HTERT RPE-1 (cell line): Measurements from ENCODE around the gene WDR38.

Experiments used
- in situ Hi-C: fragments of 300-500 bp; cut with MboI; formaldehyde crosslinking; loops from 4 replicates; pipeline ENCODE4 v1.14.3; 2020; ENCODE audit warnings: low sequenced_read_pairs

WDR38 gene

DNA sequence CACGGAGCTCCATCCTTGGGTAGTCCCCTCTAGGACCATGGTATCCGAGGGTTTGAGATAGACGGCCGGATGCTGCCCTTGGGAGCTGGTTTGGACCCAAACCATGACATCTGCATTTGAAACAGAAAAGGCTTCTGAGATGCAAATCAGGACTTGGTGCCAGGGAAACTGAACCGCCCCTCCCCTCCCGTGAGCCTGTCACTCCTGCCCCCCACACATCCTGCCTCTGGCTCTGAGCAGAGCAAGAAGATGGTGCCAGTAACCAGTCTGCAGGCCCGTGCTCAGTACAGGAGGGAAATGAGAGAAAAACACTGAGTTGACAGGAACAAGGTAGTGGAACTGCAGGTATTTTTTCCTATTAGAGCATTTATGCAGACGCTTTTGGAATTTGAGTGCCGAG, 27.2 kb downstream of the WDR38 start:
- in situ Hi-C loops = no loop called here

DNA sequence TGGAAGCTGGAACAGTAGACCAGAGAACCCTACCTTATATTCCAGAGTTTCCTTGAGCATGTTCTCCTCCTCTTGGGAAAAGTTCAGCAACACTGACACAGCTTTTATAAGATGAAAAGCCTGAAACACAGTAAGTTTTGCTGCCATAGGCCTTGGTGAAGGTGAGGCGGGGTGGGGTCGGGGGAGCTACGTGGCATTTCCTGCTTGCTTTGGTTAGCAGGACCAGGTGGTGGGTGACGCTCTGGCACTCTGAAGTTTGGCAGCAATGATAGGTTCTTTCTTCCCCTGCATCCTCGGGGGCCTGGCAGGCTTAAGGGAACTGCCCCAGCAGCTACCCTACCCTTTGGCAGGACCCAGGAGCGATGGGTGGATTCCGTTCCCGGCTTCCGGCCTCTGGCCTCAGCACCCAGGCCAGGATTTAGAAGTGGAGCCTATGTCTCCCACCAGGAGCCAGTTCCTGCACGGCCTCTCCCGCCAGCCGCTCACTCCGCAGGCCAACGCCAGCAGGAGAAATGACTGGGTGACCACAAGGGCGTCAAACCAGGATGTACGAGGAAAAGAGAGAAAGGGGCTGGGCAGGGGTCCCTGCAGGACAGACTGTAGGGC, 28.0 kb downstream of the WDR38 start:
- in situ Hi-C loops = no loop called here

DNA sequence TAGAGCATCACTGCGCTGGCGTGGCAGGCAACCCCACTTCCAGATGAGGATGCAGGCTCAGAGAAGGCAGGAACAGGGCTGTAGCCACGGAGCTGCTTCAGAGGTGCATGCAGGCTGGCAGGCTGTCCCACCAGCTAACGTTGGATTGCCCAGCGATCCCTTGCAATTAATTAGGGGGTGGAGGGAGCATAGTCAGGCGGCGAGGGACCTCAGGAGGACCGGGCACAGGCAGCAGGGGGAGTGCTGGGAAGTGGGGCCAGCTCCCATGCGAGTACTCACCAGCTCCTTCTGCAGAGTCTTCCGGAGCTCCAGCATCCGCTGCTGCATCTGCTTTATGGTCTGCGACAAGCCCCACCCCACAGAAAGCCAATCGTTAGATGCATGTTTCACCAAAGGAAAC, 29.0 kb downstream of the WDR38 start:
- in situ Hi-C loops = no loop called here

DNA sequence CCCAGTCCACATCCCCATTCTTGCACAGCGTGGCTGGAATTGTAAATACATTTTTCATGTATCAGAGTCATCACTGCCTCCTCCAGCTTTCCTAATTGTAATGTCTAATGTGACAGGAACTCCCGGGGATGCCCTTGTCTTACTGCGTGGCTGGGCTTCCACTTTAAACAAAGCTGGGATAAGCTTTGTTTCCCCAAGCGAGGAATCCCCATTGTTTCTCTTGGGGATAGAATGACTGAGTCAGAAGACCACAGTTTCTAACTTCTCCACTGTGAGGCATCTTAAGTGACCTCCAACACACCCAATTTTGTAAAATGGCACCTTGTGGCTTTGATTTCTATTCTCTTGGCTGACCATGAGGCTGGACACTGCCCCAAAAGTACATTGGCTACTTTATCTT, 31.1 kb downstream of the WDR38 start:
- in situ Hi-C loops = no loop called here

DNA sequence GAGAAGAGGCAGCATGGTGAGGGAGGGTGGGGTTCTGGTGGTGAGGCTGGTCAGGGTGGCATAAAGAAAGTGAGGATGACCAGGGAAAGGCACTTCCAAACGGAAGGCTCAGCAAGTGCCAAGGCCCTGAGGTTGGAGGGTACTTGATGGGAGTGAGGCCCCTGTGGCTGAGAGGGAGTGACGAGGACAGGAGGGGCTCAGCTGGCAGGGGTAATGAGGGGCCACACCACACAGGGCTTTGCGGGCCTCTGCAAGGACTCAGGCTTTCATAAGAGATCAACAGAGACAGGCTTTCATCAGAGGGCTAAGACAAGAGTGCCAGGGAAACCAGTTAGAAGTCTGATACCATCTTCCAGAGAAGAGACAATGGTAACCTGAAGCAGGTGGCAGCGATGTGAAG, 32.3 kb downstream of the WDR38 start:
- in situ Hi-C loops = no loop called here

DNA sequence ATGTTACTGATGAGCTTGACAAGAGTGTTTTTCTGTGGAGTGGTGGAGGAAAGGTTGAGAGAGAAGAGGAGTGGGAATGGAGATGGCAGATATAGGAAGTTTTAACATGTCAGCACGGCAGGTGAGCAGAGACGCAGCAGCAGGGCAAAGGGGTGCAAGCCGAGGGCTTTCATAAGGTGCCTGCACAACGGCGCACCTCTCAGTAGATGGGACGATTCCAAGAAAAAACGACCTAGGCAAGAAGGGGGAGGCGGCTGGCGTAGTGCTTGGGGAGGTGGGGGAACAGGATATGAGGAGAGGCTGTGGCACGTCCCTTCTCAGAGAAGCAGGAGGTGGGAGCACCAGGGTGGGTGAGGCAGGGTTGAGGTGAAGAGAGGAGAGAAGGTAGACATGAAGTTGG, 33.2 kb downstream of the WDR38 start:
- in situ Hi-C loops = no loop called here

DNA sequence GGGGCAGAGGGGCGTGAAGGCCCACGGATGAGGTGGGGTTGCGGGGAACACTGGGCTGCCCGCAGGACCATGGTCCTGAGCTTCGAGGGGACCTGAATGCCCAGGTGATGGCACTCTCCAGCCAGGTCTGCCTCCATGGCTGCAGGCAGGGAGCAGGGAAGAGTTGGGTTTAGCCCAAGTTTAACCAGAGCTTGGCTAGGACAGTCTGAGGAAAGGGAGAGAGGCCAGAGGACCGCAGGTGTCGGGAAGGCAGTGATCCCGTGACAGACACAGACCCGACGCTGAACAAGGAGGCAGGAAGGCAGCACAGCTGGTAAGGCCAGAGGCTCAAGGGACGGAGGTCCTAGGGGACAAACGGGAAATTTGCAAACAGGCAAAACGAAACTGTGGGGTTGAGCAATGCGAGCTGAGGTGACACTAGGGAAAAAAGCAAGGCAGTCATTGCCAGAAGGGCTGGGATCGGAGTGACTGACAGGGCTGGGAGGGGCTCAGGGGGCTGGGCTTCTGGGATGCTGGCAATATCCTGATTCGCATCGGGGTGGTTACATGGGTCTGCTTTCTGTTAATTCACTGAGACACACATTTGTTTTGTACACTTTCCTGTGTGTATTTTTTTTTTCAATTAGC, 33.7 kb downstream of the WDR38 start:
- in situ Hi-C loops = no loop called here

DNA sequence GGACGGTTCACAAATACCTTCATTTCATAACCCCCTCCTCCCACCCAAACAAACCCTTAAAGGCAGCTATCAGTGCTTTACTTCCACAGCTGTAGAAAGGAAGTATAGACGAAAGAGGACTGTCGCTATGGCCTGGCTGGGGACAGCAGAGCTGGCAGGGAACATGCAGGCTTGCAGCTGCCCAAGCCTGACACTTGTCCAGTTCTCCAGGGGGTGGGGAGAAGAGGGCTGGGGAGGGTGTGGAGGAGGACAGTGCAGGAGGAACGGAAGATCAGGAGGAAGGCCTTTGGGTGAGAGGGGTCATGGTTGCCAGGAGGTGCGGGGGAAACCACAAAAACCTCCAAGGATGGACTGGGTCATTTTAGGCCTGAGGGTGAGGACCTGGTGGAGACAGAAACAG, 34.6 kb downstream of the WDR38 start:
- in situ Hi-C loops = no loop called here

DNA sequence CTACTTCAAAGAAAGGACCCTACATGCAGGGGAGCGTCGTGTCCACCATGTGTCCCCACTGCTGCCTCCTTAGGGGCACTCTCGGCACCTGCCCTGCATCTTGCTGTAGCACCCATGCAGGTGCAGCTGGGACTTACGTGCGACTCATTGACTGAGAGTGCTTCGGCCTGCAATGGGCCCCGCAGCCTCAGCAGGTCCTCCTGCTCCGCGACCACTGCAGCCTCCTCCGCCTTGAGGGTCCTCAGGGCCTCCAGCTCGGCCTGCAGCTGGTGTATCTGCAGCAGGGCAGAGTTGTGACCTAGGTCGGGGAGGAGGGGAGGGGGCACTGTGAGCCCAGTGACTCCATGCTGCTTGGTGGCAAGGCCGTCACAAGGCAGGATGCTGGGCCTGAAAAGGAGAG, 35.7 kb downstream of the WDR38 start:
- in situ Hi-C loops = no loop called here

DNA sequence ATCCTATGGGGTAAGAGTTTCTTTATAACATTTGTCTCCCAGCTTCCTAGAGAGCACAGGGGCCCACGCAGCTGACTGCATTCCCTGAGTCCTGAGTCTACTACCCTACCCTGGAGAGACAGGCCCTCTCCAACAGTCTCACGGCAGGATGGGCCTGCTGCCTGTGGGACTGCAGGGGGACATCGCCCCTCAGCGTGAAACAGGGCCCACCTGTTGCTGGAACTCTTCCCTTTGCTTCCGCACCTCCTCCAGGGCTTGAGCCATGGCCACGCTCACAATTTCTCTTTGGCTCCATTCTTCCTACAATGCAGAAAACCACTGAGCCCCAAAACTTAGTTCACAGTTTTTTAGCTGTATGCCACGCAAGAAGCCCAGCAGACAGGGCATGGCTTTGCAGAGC, 36.9 kb downstream of the WDR38 start:
- in situ Hi-C loops = no loop called here

DNA sequence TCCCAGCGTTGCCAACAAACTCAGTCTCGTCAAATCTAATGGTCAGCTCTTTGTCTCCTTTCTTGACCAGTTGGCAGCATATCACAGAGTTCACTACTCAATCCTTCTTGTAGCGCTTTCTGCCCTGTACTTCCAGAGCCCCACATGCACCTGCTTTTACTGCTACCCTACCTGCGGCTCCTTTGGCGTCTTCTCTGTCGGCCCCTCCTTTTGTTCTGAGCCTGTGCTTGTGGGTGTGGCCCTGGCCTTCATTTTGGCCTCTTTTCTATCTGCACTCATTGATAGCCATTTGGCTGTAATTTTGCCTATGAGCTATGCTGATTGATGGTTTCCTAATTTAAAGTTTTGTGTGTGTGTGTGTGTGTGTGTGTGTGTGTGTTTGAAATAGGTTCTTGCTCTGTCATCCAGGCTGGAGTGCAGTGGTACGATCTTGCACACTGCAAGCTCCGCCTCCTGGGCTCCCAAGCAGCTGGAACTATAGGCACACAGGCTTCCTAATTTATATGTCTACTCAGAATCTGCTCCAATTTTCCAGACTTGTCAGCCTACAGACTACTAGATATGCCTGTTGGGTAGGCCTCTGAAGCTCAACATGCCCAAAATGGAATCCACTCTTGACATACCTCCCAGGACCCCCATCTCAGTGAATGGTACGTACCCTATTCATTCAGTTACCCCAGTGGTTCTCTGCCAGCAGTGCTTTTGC, 40.9 kb downstream of the WDR38 start:
- in situ Hi-C loops = no loop called here

DNA sequence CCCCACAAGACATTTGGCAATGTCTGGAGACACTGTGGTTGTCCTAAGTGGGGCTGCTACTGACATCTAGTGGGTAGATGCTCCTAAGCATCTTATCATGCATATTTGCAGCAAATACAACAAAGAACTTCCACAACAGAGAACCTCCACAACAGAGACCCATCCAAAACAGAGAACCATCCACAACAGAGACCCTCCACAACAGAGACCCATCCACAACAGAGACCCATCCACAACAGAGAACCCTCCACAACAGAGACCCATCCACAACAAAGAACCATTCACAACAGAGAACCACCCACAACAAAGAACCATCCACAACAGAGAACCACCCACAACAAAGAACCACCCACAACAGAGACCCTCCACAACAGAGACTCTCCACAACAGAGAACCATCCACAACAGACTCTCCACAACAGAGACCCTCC, 41.5 kb downstream of the WDR38 start:
- in situ Hi-C loops = no loop called here

DNA sequence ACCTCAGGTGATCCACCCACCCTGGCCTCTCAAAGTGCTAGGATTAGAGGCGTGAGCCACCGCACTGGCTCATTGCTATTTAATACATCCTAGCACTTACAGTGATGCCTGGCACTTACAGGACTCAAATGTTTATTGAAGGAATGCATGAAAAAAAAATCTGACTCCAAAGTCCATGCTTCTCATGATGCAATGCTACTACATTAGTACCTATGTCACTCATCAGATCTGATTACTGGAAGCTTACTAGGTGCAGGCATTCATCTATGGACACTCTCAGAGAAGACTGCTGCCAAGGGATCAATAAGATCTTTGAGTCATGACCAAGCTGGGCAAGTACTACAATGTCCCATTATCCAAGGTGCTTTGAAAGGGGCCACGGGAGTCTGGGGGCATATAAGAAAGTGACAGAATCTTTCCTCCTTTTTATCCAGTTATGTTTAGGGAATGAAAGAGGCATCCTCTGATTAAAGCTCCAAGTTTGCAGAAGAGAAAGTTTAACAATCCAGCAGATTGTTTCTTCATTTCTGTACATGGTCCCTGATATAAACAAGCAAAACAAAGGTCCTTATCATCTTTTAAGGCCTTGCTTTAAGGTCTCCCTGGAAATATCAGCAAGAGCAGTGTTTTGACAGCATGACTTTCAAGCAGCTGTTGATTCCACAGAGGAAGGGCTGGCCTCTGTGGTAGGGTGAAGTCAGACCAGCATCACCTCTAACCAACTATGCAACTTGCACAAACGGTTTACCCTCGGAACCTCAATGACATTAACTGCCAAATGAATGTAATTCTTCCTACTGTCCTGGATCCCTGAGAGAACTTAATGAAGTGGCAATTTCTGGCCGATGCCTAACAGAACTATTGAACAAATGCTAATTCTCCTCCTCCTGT, 44.6 kb downstream of the WDR38 start:
- in situ Hi-C loops = no loop called here

DNA sequence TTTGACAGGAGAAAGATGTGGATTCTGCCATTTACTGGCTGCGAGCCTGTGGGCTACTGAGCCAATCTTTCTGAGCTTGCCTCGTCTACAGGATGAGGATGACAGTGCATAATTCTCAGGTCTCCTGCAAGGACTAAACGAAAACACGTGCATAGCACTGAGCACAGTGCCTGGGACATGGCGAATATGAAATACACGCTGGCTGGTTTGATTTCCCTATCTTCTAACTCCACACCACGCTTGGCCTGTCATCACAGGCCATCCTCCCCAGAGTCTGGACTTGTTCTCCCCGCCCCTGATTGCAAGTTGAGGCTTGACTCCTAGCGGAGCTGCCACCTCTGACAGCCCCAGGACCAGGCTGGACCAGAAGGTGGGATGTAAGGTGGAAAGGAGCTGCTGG, 46.6 kb downstream of the WDR38 start:
- in situ Hi-C loops = no loop called here

DNA sequence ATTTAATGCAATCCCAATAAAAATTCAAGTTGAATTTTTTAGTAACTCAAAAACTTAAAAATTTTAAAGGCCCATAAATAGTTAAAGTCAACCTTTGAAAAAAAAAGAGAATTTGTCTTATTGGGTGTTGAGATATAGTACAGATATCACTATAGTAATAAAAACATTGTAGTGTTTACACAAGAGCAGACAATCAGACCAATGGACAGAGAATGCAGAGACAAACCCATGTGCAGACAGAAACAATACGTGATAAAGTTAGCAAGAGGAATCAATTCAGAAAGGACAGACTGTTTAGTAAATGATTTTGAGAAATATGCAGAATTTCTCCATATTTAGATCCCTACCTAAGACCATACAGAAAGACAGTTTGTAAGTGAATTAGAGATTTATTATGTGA, 53.7 kb downstream of the WDR38 start:
- in situ Hi-C loops = no loop called here
